Spinal cord (tissue), 10 donors: ENCODE results near the gene NCAN. TPM values are rescaled to one million over a fixed set of nuclear protein-coding genes. Genes with fewer than 3 reads are reported as not detected.
"Not testable (repeated sequence)": the region's sequence is repeated elsewhere in the genome, so short reads cannot be mapped to it uniquely, and the experiment has no call there.

Experiments
- DNase-seq, 6 donors: peaks; one replicate each; pipeline versions ENCODE4 v3.0.0 to v3.0.0-alpha.2; 2013 to 2015; ENCODE audit warnings: low spot score in 6 of 6, low read depth in 4 of 6
- H3K27ac ChIP-seq: one replicate; pipeline ENCODE4 v1.5.1; 2013; ENCODE audit warnings: low read depth, low read length, control low read depth
- H3K27me3 ChIP-seq: one replicate; pipeline ENCODE4 v1.6.1; 2013; ENCODE audit warnings: low read length; ENCODE audit not compliant: control insufficient read depth, insufficient read depth
- H3K36me3 ChIP-seq: one replicate; pipeline ENCODE4 v1.6.1; 2013; ENCODE audit warnings: low read length; ENCODE audit not compliant: control insufficient read depth, insufficient read depth
- H3K4me1 ChIP-seq: one replicate; pipeline ENCODE4 v1.6.1; 2013; ENCODE audit warnings: low read length; ENCODE audit not compliant: control insufficient read depth, insufficient read depth
- H3K4me3 ChIP-seq: one replicate; pipeline ENCODE4 v1.5.1; 2013; ENCODE audit warnings: low read depth, low read length, control low read depth
- H3K9me3 ChIP-seq: one replicate; pipeline ENCODE4 v1.6.1; 2013; ENCODE audit warnings: low read length; ENCODE audit not compliant: control insufficient read depth, insufficient read depth
- WGBS: methylation state at CpG from one replicate; pipeline ENCODE4 v1.1.5; 2013; ENCODE audit warnings: missing lambda C conversion rate; ENCODE audit not compliant: insufficient coverage; 5-methylcytosine and 5-hydroxymethylcytosine counted together
- polyA plus RNA-seq, 2 donors: library from polyadenylated mRNA; unstranded; fragments of 120-200 nt; gene quantifications; one replicate each; pipeline ENCODE4 v1.2.1, GENCODE V29; 2013; ENCODE audit not compliant: insufficient read length in 2 of 2
- total RNA-seq, 2 donors: library from RNA; depleted of rRNA in 1 of 2; stranded (reverse); fragments of 120-200 nt in 1 of 2; fragments of >200 nt in 1 of 2; gene quantifications; one replicate each; pipeline versions ENCODE4 v1.2.3 to v1.2.4, GENCODE V29; 2013 to 2014
- donor health status: healthy.

Gene NCAN
- total and polyA plus RNA-seq, 4 donors = 135 to 623 (median 338) TPM

- Histone ChIP-seq H3K27me3 (no peaks in the 10 kb centered on the region), H3K9me3 (peaks cover 7% of the 10 kb centered on the region), H3K4me3 (no peak overlapping the region), H3K36me3 (peaks cover 93% of the 10 kb centered on the region), H3K27ac (no peak overlapping the region), H3K4me1 (peaks cover 10% of the 10 kb centered on the region)
- no peak for DNase-seq
- 95% methylated on average over 3 of the region's 9 CpGs for WGBS
Observed at GRCh38 chr19:19230999-19231398, 19.2 kb downstream of the NCAN start.

- peak in 1 of 6 donors; percentile 54 for DNase-seq
Observed at GRCh38 chr19:19232261-19232721, 20.5 kb downstream of the NCAN start.

DNA sequence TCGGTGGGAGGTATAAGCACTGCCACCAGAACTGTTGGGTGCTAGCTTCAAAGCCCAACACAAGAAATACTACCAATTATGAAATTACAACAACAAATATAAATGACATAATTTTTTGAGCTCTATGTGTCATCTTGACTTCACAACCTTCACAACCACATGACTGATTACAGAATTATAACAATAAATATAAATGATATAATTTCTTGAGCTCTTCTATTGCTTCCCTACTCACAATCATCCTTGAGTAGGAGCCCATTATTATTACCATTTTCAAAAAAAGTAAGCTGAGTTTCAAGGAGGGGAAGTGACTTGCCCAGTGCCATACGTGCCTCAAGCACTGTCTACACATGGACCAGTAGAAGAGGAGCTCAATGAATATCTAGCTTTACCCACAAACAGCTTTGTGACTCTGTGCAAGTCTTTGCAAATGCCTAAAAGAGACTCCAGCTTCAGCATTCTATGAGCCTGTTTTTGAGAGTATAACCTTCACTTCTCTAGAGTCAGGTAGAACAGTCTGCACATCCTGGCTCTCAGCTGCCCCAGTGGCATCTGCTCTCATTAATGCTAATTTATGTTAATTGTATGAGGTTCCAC, 22.6 kb downstream of the NCAN start:
- DNase-seq = no peak
- peaks cover 7% of the 10 kb centered on the region for H3K9me3 ChIP-seq
- H3K27ac ChIP-seq = no peak overlapping the region
- 93% methylated on average over 2 of the region's 2 CpGs for WGBS
- H3K36me3 ChIP-seq = peaks cover 90% of the 10 kb centered on the region
- H3K27me3 ChIP-seq = no peaks in the 10 kb centered on the region
- no peak overlapping the region for H3K4me3 ChIP-seq
- peaks cover 3% of the 10 kb centered on the region for H3K4me1 ChIP-seq

More at GRCh38 chr19:19232261-19232721, 20.5 kb downstream of the NCAN start:
- H3K27me3 ChIP-seq = no peaks in the 10 kb centered on the region
- H3K9me3 ChIP-seq = peaks cover 7% of the 10 kb centered on the region
- H3K36me3 ChIP-seq = peaks cover 91% of the 10 kb centered on the region
- no peak overlapping the region for H3K27ac ChIP-seq
- no peak overlapping the region for H3K4me3 ChIP-seq
- 68% methylated on average over 18 of the region's 19 CpGs for WGBS
- peaks cover 10% of the 10 kb centered on the region for H3K4me1 ChIP-seq

DNA sequence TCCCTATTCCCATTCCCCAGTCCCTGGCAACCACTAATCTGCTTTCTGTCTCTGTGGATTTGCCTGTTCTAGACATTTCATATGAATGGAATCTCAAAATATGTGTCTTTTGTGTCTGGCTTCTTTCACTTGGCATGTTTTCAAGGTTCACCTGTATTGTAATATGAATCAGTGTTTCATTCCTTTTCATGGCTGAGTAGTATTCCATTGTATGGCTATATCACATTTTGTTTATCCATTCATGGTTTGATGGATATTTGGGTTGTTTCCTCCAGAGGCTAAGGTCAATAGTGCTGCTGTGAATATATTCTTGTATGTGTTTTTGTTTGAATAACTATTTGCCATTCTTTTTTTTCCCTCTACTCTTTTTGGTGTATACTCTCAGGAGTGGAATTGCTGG, 24.4 kb downstream of the NCAN start:
- H3K27ac ChIP-seq = no peak overlapping the region
- peaks cover 90% of the 10 kb centered on the region for H3K36me3 ChIP-seq
- H3K27me3 ChIP-seq = no peaks in the 10 kb centered on the region
- peaks cover 7% of the 10 kb centered on the region for H3K9me3 ChIP-seq
- H3K4me1 ChIP-seq = peaks cover 3% of the 10 kb centered on the region
- DNase-seq = no peak
- H3K4me3 ChIP-seq = no peak overlapping the region

GRCh38 chr19:19238126-19238894, 26.6 kb downstream of the NCAN start:
- Histone ChIP-seq H3K36me3 (peaks cover 87% of the 10 kb centered on the region), H3K27me3 (no peaks in the 10 kb centered on the region), H3K9me3 (peaks cover 7% of the 10 kb centered on the region), H3K4me1 (no peaks in the 10 kb centered on the region), H3K27ac (no peak overlapping the region), H3K4me3 (no peak overlapping the region)
- DNase-seq = no peak
- 85% methylated on average over 9 of the region's 18 CpGs for WGBS

- peaks cover 85% of the 10 kb centered on the region for H3K36me3 ChIP-seq
- H3K4me1 ChIP-seq = no peaks in the 10 kb centered on the region
- H3K9me3 ChIP-seq = peaks cover 3% of the 10 kb centered on the region
- H3K4me3 ChIP-seq = no peak overlapping the region
- no peak for DNase-seq
- H3K27ac ChIP-seq = no peak overlapping the region
- H3K27me3 ChIP-seq = no peaks in the 10 kb centered on the region
Observed at GRCh38 chr19:19239675-19240074, 27.9 kb downstream of the NCAN start.

- no peak for DNase-seq
- WGBS = 78% methylated on average over 9 of the region's 9 CpGs
- Histone ChIP-seq H3K27me3 (no peaks in the 10 kb centered on the region), H3K4me1 (no peaks in the 10 kb centered on the region), H3K27ac (no peak overlapping the region), H3K36me3 (peaks cover 85% of the 10 kb centered on the region), H3K4me3 (no peak overlapping the region), H3K9me3 (no peaks in the 10 kb centered on the region)
Observed at GRCh38 chr19:19240476-19240875, 28.7 kb downstream of the NCAN start.

GRCh38 chr19:19250196-19250801, 38.5 kb downstream of the NCAN start:
- no peaks in the 10 kb centered on the region for H3K27me3 ChIP-seq
- H3K4me1 ChIP-seq = peaks cover 8% of the 10 kb centered on the region
- no CpG with 5 or more reads among the region's 5 CpGs for WGBS
- H3K4me3 ChIP-seq = no peak overlapping the region
- DNase-seq = peak in 2 of 6 donors; percentile 18 to 52
- H3K9me3 ChIP-seq = no peaks in the 10 kb centered on the region
- H3K36me3 ChIP-seq = peaks cover 56% of the 10 kb centered on the region
- H3K27ac ChIP-seq = no peak overlapping the region

DNA sequence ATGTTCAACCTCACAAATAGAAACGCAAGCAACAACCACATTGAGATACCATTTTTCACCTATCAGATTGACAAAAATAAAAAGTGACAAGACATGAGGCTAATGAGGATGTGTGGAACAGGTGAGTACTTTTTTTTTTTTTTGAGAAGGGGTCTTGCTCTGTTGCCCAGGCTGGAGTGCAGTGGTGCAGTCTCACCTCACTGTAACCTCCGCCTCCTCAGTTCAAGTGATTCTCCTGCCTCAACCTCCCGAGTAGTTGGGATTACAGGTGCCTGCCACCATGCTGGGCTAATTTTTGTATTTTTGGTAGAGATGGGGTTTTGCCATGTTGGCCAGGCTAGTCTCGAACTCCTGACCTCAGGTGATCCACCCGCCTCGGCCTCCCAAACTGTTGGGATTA, 41.7 kb downstream of the NCAN start:
- peaks cover 28% of the 10 kb centered on the region for H3K4me1 ChIP-seq
- no CpG with 5 or more reads among the region's 6 CpGs for WGBS
- H3K9me3 ChIP-seq, H3K27ac ChIP-seq, H3K4me3 ChIP-seq, H3K27me3 ChIP-seq, DNase-seq: not testable (repeated sequence)
- peaks cover 44% of the 10 kb centered on the region for H3K36me3 ChIP-seq
